Measurements from ENCODE around the gene PBX1. TPM values are rescaled to one million over a fixed set of nuclear protein-coding genes. Genes with fewer than 3 reads are reported as not detected.
A peak's percentile ranks its signal among the peaks of the same experiment; 100 is the strongest.

Gene PBX1
- total RNA-seq, 2 experiments from 2014 or later = not detected

DNA sequence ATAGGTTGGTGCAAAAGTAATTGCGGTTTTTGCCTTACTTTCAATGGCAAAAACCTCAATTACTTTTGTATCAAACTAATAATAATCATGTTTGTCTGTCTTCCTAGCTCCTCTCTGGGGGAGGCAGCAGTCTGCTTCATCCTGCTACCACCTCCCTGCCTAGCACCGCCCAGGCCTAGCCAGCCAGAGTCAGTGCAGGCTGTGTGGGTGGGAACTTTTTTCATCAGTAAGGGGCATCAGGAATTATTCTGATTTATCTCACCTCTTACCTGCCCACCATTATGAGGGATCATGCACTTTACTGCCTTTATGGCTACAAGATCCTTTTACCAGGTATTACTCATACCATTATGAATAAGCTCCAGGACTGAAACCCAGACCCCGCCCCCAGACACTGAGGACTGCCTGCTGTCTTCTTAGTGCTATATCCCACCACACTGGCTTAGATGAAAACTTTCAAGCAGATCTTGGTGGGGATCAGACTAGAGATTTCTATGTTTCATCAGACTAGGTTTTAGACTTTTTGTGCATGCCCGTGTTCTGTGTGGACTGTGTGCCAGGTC, 116.4 kb downstream of the PBX1 start:
- H3K4me1 Mint-ChIP-seq (ENCODE audit: low read depth) = no peaks in the 10 kb centered on the region
- intact Hi-C loops (cut with micrococcal nuclease) = no loop called here
- ATAC-seq (no peak), DNase-seq (peak; percentile 10)
- no peak overlapping the region for H3K27ac Mint-ChIP-seq
- POLR2A ChIA-PET = no interaction called here
- CTCF ChIA-PET = no interaction called here
- peaks cover 2% of the 10 kb centered on the region for H3K9me3 Mint-ChIP-seq
- no peak for TF ChIP-seq CTCF (IDR thresholded peaks at IDR 0.05)
- H3K4me3 Mint-ChIP-seq = no peak overlapping the region
- H3K27me3 Mint-ChIP-seq = no peaks in the 10 kb centered on the region
- H3K36me3 Mint-ChIP-seq (ENCODE audit: low read depth) = no peaks in the 10 kb centered on the region

DNA sequence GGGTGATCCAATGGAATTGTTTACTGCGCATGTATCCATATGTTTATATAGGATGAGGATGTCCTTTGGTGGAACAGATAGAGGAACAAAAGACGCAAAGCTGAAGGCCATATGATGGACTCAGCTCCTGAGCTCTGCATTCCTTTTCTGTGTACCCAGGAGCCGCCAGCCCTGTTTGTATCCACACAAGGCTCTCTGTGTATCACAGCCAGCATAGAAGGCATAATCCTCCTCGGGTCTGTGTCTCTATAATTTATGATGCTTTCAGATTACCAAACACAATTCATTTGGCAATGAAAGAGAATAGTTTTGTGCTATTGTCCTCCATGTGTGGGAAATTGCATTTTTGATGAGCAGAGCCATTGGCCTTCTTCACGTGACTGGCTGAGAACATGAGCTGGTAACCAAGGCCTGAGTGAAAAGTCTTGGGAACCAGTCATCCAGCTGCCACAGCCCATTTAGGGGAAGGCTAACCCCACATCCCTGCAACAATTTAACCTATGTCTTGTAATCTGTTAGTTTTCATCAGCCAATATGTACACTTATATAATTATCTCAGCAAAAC, 119.2 kb downstream of the PBX1 start:
- ATAC-seq = no peak
- H3K4me3 Mint-ChIP-seq = no peak overlapping the region
- DNase-seq = no peak
- POLR2A ChIA-PET = no interaction called here
- TF ChIP-seq CTCF (IDR thresholded peaks at IDR 0.05) = no peak
- no peaks in the 10 kb centered on the region for H3K4me1 Mint-ChIP-seq (ENCODE audit: low read depth)
- no peak overlapping the region for H3K27ac Mint-ChIP-seq
- CTCF ChIA-PET = no interaction called here
- no peaks in the 10 kb centered on the region for H3K27me3 Mint-ChIP-seq
- no peaks in the 10 kb centered on the region for H3K36me3 Mint-ChIP-seq (ENCODE audit: low read depth)
- intact Hi-C loops (cut with micrococcal nuclease) = no loop called here
- H3K9me3 Mint-ChIP-seq = no peaks in the 10 kb centered on the region

DNA sequence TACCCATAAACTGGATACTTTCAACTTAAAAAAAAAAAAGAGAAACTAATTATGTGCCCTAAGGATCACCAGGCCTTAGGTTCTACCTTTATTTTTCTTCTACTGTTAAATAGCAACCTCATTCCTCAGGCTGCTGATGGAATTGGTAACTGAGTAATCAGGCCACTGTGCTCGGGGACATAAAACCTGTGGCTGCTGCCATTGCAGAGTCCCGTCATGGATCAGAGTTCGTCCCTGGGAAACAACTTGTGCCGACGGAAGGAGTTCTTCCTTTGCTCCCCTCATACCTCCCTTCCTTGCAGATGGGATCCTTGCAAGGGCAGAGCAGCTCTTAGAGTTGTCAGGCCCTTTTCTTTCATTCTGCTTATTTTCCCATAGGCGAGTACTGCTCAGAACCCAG, 123.6 kb downstream of the PBX1 start:
- no peaks in the 10 kb centered on the region for H3K4me1 Mint-ChIP-seq (ENCODE audit: low read depth)
- ChIA-PET CTCF (no interaction called here), POLR2A (interaction anchor here (0.5 kb wide), 1 partner anchor 8 kb away, joined by 3 read pairs; no protein-coding TSS in a partner anchor)
- H3K27ac Mint-ChIP-seq = no peak overlapping the region
- intact Hi-C loops (cut with micrococcal nuclease) = no loop called here
- ATAC-seq = no peak
- H3K36me3 Mint-ChIP-seq (ENCODE audit: low read depth) = no peaks in the 10 kb centered on the region
- no peak overlapping the region for H3K4me3 Mint-ChIP-seq
- peaks cover 2% of the 10 kb centered on the region for H3K27me3 Mint-ChIP-seq
- no peak for DNase-seq
- no peak for TF ChIP-seq CTCF (IDR thresholded peaks at IDR 0.05)
- no peaks in the 10 kb centered on the region for H3K9me3 Mint-ChIP-seq

- Mint-ChIP-seq H3K9me3 (no peaks in the 10 kb centered on the region), H3K27ac (no peak overlapping the region), H3K27me3 (peaks cover 2% of the 10 kb centered on the region), H3K4me3 (no peak overlapping the region), H3K4me1 (ENCODE audit: low read depth) (no peaks in the 10 kb centered on the region), H3K36me3 (ENCODE audit: low read depth) (no peaks in the 10 kb centered on the region)
- ChIA-PET CTCF (no interaction called here), POLR2A (interaction anchor here (0.5 kb wide), 1 partner anchor 8 kb away, joined by 3 read pairs; no protein-coding TSS in a partner anchor)
- intact Hi-C loops (cut with micrococcal nuclease) = no loop called here
- DNase-seq = no peak
- ATAC-seq = no peak
- TF ChIP-seq CTCF (IDR thresholded peaks at IDR 0.05) = no peak
Measured at GRCh38 chr1:164683235-164683634, 124.3 kb downstream of the PBX1 start.

- intact Hi-C loops (cut with micrococcal nuclease) = no loop called here
- H3K4me3 Mint-ChIP-seq = no peak overlapping the region
- H3K27me3 Mint-ChIP-seq = peaks cover 2% of the 10 kb centered on the region
- POLR2A ChIA-PET = no interaction called here
- DNase-seq (no peak), ATAC-seq (no peak)
- H3K9me3 Mint-ChIP-seq = no peaks in the 10 kb centered on the region
- no peaks in the 10 kb centered on the region for H3K36me3 Mint-ChIP-seq (ENCODE audit: low read depth)
- H3K27ac Mint-ChIP-seq = no peak overlapping the region
- no peak for TF ChIP-seq CTCF (IDR thresholded peaks at IDR 0.05)
- CTCF ChIA-PET = no interaction called here
- no peaks in the 10 kb centered on the region for H3K4me1 Mint-ChIP-seq (ENCODE audit: low read depth)
Measured at GRCh38 chr1:164685266-164686035, 126.5 kb downstream of the PBX1 start.

Measured in activated CD8-positive, alpha-beta T cell treated with anti-CD3 and anti-CD28 coated beads for 36 hours (primary cell).